ENCODE measurements around the gene ATP5IF1. TPM values are rescaled to one million over a fixed set of nuclear protein-coding genes. Genes with fewer than 3 reads are reported as not detected.
A peak's percentile ranks its signal among the peaks of the same experiment; 100 is the strongest.

ATP5IF1 gene
- total and polyA plus RNA-seq, 9 of the 15 experiments (the other 6 are each of a cell fraction or from before 2014, with no cell fraction given), result 292 to 1,422 (median 388) TPM

DNA sequence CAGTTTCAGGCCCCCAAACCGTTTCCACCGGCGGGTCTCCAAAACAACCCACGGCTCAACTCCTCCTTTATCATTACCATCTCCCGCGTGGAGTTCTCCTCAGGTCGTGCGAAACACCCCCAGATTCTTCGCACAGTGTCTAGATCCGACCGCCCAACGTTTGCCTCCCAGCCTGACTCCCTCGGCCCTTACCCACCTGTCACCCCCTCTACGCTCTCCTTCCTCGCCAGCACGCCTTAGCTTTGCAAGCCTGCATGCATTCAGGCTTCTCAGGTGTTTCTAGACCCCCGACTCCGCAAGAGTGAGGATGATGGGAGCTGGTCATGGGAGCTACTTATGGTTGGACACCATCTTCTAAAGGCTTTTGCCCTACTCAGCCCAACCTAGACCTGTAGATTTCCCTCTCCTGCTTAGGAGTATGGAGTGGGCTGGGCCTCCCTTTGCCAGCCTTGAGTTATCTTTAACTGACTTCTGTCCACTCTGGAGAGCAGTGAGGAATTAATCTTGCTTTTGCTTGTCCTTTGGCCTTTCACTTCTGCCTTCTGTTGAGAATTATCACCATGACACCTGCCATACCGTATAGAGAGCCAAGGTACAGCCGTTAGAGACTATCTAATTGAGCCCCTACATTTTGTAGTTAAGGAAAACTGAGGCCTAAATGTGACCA, 865 bp downstream of the ATP5IF1 start (continued):
- peak; percentile 55; the same call in 1 of the 2 replicates for TF ChIP-seq ARID3A (IDR thresholded peaks at IDR 0.05; ENCODE audit: borderline replicate concordance, low read depth, low read length)

DNA sequence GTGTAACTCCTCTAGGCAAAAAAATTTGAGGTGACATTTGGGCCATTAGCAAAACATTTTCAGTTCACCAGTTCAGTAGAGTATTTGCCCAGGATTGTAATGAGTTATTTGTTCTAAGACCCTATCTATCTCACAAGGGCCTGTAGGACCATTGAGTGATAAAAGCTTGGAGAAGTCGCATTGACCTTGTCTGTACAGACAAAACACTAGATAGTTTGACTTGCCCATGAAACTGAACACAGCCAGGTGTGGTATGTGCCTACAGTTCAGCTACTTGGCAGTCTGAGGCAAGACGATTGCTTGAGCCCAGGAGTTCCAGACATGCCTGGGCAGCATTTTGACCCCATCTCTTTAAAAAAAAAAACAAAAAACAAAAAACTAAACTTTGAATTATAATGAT, 3.1 kb downstream of the ATP5IF1 start:
- FAIRE-seq, result no peak
- H3K4me3 ChIP-seq, result no peak overlapping the region
- no peak overlapping the region for H2AFZ ChIP-seq (ENCODE audit: low read depth, low read length)
- no peaks in the 10 kb centered on the region for H3K9me3 ChIP-seq (replicated peaks; ENCODE audit: control insufficient read depth, insufficient read depth, low read depth, low read length)
- peaks cover 20% of the 10 kb centered on the region for H3K36me3 ChIP-seq (ENCODE audit: control insufficient read depth, insufficient read depth, low read length)
- intact Hi-C loops (cut with micrococcal nuclease), result loop anchor here (10.0 kb wide), 1 partner anchor 406 kb away; the partner anchor contains the start of genes RNU11 and TAF12
- no peaks in the 10 kb centered on the region for H3K27me3 ChIP-seq (ENCODE audit: control insufficient read depth in 2 of 2, insufficient read depth in 2 of 2, low read length in 2 of 2)
- 17% methylated on average over 2 of the region's 2 CpGs for WGBS (ENCODE audit: insufficient coverage, low coverage, missing lambda C conversion rate)
- no peak for ATAC-seq
- ChIA-PET CTCF (ENCODE audit: low intra/inter-chr PET ratio) (no interaction called here), POLR2A (interaction anchor here (0.6 to 1.1 kb wide), 3 partner anchors 8 to 267 kb away, joined by 3 to 4 read pairs (median 3); partner anchors contain the start of genes EYA3 and RCC1)
- no peak overlapping the region for H3K4me2 ChIP-seq (ENCODE audit: insufficient read depth, low read length)
- peak overlapping the region; percentile 26; the same call in 1 of the 3 replicates for H3K27ac ChIP-seq (ENCODE audit: extremely low read depth, low read depth, low read length)
- H3K79me2 ChIP-seq (ENCODE audit: control insufficient read depth, insufficient read depth, low read length), result peaks cover 31% of the 10 kb centered on the region
- no peak overlapping the region for H3K9ac ChIP-seq (ENCODE audit: insufficient read depth in 1 of 2, low read depth in 2 of 2, low read length in 2 of 2)
- in situ Hi-C loops (cut with MboI), result no loop called here
- no peak for DNase-seq (ENCODE audit: extremely low read depth in 1 of 4, low spot score in 3 of 4)
- H3K9me1 ChIP-seq (ENCODE audit: control insufficient read depth, insufficient read depth, low read length), result no peaks in the 10 kb centered on the region
- 0 out of 2 replicates have a peak, but pooled peaks cover 6% of the 10 kb centered on the region for H4K20me1 ChIP-seq (replicated peaks; ENCODE audit: control insufficient read depth, insufficient read depth, low read length)
- peaks cover 7 to 21% of the 10 kb centered on the region in 2 experiments for H3K4me1 ChIP-seq (replicated peaks in 1 of 2; ENCODE audit: control insufficient read depth in 2 of 2, insufficient read depth in 2 of 2, low read length in 2 of 2)
- BruUV-seq (replicated peaks), result no TSS peak
- TF ChIP-seq MYNN (IDR thresholded peaks at IDR 0.05) (0 out of 2 replicates have a peak, but pooled peaks have one; percentile 22), MYNN (CRISPR knock-in tag; IDR thresholded peaks at IDR 0.05) (no peak), ZBTB33 (CRISPR knock-in tag; IDR thresholded peaks at IDR 0.05) (no peak), TAF7 (tag; IDR thresholded peaks at IDR 0.05) (no peak), RBFOX2 (IDR thresholded peaks at IDR 0.05; ENCODE audit: low read depth, low read length) (no peak), POLR2B (IDR thresholded peaks at IDR 0.05; ENCODE audit: low read depth, partially characterized antibody) (peak; percentile 41)

Measured in K562 (cell line).